Measurements from ENCODE around the gene ZNF438.

ZNF438 gene

GRCh38 chr10:30869566-30869965, 162.1 kb downstream of the ZNF438 start:
- no peak for DNase-seq

- peak; percentile 90 for DNase-seq
Measured at GRCh38 chr10:30868611-30869010, 163.1 kb downstream of the ZNF438 start.

GRCh38 chr10:30866896-30867295, 164.8 kb downstream of the ZNF438 start:
- no peak for DNase-seq

GRCh38 chr10:30865141-30865926, 166.3 kb downstream of the ZNF438 start:
- no peak for DNase-seq

GRCh38 chr10:30863516-30864210, 168.0 kb downstream of the ZNF438 start:
- DNase-seq, result no peak

- DNase-seq, result no peak
Measured at GRCh38 chr10:30862486-30862885, 169.2 kb downstream of the ZNF438 start.

GRCh38 chr10:30861976-30862375, 169.7 kb downstream of the ZNF438 start:
- no peak for DNase-seq

GRCh38 chr10:30861221-30861620, 170.4 kb downstream of the ZNF438 start:
- DNase-seq, result no peak

- no peak for DNase-seq
Measured at GRCh38 chr10:30858499-30858898, 173.2 kb downstream of the ZNF438 start.

- DNase-seq, result no peak
Measured at GRCh38 chr10:30857803-30858202, 173.9 kb downstream of the ZNF438 start.

- no peak for DNase-seq
Measured at GRCh38 chr10:30855131-30855530, 176.5 kb downstream of the ZNF438 start.

GRCh38 chr10:30854656-30855055, 177.0 kb downstream of the ZNF438 start:
- no peak for DNase-seq

GRCh38 chr10:30853066-30853465, 178.6 kb downstream of the ZNF438 start:
- DNase-seq, result no peak

- DNase-seq, result no peak
Measured at GRCh38 chr10:30850776-30851175, 180.9 kb downstream of the ZNF438 start.

GRCh38 chr10:30849231-30850035, 182.2 kb downstream of the ZNF438 start:
- DNase-seq, result no peak

GRCh38 chr10:30848396-30849032, 183.2 kb downstream of the ZNF438 start:
- DNase-seq, result no peak

- no peak for DNase-seq
Measured at GRCh38 chr10:30847642-30848041, 184.0 kb downstream of the ZNF438 start.

- no peak for DNase-seq
Measured at GRCh38 chr10:30847199-30847598, 184.5 kb downstream of the ZNF438 start.

GRCh38 chr10:30846710-30847109, 185.0 kb downstream of the ZNF438 start:
- no peak for DNase-seq

- DNase-seq, result no peak
Measured at GRCh38 chr10:30842894-30843293, 188.8 kb downstream of the ZNF438 start.

- no peak for DNase-seq
Measured at GRCh38 chr10:30842185-30842584, 189.5 kb downstream of the ZNF438 start.

GRCh38 chr10:30840395-30841050, 191.1 kb downstream of the ZNF438 start:
- no peak for DNase-seq

GRCh38 chr10:30839652-30840051, 192.0 kb downstream of the ZNF438 start:
- no peak for DNase-seq

Measured in NCI-H1694 (cell line).